WTC11 (cell line): Measurements from ENCODE around the gene CYGB.

Experiments used
- ATF3 ChIP-seq: sonication (generic); formaldehyde crosslinking; conservative IDR thresholded peaks from 2 replicates; pipeline ENCODE4 v1.8.1; 2022; ENCODE audit warnings: mild to moderate bottlenecking, missing genetic modification reagents
- CTCF ChIP-seq: fragments of 200-600 bp; IDR thresholded peaks from 2 replicates; pipeline ENCODE4 v1.8.0; 2022; ENCODE audit warnings: antibody characterized with exemption
- NR3C1 ChIP-seq: sonication (generic); formaldehyde crosslinking; conservative IDR thresholded peaks from 2 replicates; pipeline ENCODE4 v1.8.1; 2023; ENCODE audit warnings: low read depth, mild to moderate bottlenecking, missing genetic modification reagents
- PRDM15 ChIP-seq: sonication (generic); formaldehyde crosslinking; IDR thresholded peaks from 2 replicates; pipeline ENCODE4 v1.8.0; 2022; ENCODE audit warnings: missing genetic modification reagents

GRCh38 chr17:76549215-76549518, 11.7 kb upstream of the CYGB start:
- TF ChIP-seq NR3C1 (CRISPR knock-in tag) (no peak), ATF3 (CRISPR knock-in tag) (no peak), CTCF (no peak), PRDM15 (CRISPR knock-in tag) (no peak)
